ENCODE measurements around the gene SNX22.

The SNX22 gene

GRCh38 chr15:64155802-64156651, 4.5 kb downstream of the SNX22 start:
- no peak overlapping the region for H2BK15ac ChIP-seq (replicated peaks; ENCODE audit: low read depth)
- H3K56ac ChIP-seq (ENCODE audit: low read length), result no peak overlapping the region
- no CpG with 5 or more reads among the region's 15 CpGs for WGBS (ENCODE audit: extremely low coverage, insufficient coverage, low lambda C conversion rate)
- no peak overlapping the region for H3K18ac ChIP-seq (ENCODE audit: low read length)
- H3K23ac ChIP-seq (ENCODE audit: low read length), result no peak overlapping the region
- H3K79me2 ChIP-seq (ENCODE audit: control insufficient read depth, insufficient read depth, low read length), result peaks cover 6% of the 10 kb centered on the region
- no peak overlapping the region for H2BK5ac ChIP-seq (ENCODE audit: low read length)
- no peak overlapping the region for H3K4me3 ChIP-seq (ENCODE audit: low read length)
- no peaks in the 10 kb centered on the region for H3K4me1 ChIP-seq (ENCODE audit: control insufficient read depth, low read depth, low read length)
- H2AK5ac ChIP-seq (ENCODE audit: low read length), result no peak overlapping the region
- no peak overlapping the region for H3K27ac ChIP-seq (ENCODE audit: low read depth, low read length)
- H3K36me3 ChIP-seq (ENCODE audit: control insufficient read depth, insufficient read depth, low read length), result peaks cover 31% of the 10 kb centered on the region
- no peak overlapping the region for H3K9ac ChIP-seq (ENCODE audit: low read length)
- H3K4me2 ChIP-seq (ENCODE audit: low read length), result no peak overlapping the region
- H3K79me1 ChIP-seq (ENCODE audit: low read length), result peaks cover 15% of the 10 kb centered on the region
- no peak for DNase-seq
- no peak overlapping the region for H4K8ac ChIP-seq (ENCODE audit: low read depth, low read length)
- H3K4ac ChIP-seq (ENCODE audit: low read depth, low read length), result no peak overlapping the region
- peaks cover 8% of the 10 kb centered on the region for H3K27me3 ChIP-seq (ENCODE audit: insufficient read depth, low read length, poor library complexity)
- no peak overlapping the region for H2BK120ac ChIP-seq (ENCODE audit: low read depth, low read length)
- no peak overlapping the region for H4K5ac ChIP-seq (ENCODE audit: low read length)

- no peak overlapping the region for H4K8ac ChIP-seq (ENCODE audit: low read depth, low read length)
- H3K4me1 ChIP-seq (ENCODE audit: control insufficient read depth, low read depth, low read length), result peaks cover under 1% of the 10 kb centered on the region
- no peak overlapping the region for H3K56ac ChIP-seq (ENCODE audit: low read length)
- H3K27me3 ChIP-seq (ENCODE audit: insufficient read depth, low read length, poor library complexity), result peaks cover 8% of the 10 kb centered on the region
- no peak for DNase-seq
- no peak overlapping the region for H3K4ac ChIP-seq (ENCODE audit: low read depth, low read length)
- no peak overlapping the region for H2BK120ac ChIP-seq (ENCODE audit: low read depth, low read length)
- H3K4me3 ChIP-seq (ENCODE audit: low read length), result no peak overlapping the region
- H3K79me2 ChIP-seq (ENCODE audit: control insufficient read depth, insufficient read depth, low read length), result peaks cover 9% of the 10 kb centered on the region
- no peak overlapping the region for H3K9ac ChIP-seq (ENCODE audit: low read length)
- H3K27ac ChIP-seq (ENCODE audit: low read depth, low read length), result no peak overlapping the region
- no peak overlapping the region for H3K23ac ChIP-seq (ENCODE audit: low read length)
- no peak overlapping the region for H2BK15ac ChIP-seq (replicated peaks; ENCODE audit: low read depth)
- no peak overlapping the region for H3K4me2 ChIP-seq (ENCODE audit: low read length)
- H4K5ac ChIP-seq (ENCODE audit: low read length), result no peak overlapping the region
- no peak overlapping the region for H2AK5ac ChIP-seq (ENCODE audit: low read length)
- H3K18ac ChIP-seq (ENCODE audit: low read length), result no peak overlapping the region
- H3K36me3 ChIP-seq (ENCODE audit: control insufficient read depth, insufficient read depth, low read length), result peaks cover 31% of the 10 kb centered on the region
- H2BK5ac ChIP-seq (ENCODE audit: low read length), result no peak overlapping the region
- no CpG with 5 or more reads among the region's 16 CpGs for WGBS (ENCODE audit: extremely low coverage, insufficient coverage, low lambda C conversion rate)
- H3K79me1 ChIP-seq (ENCODE audit: low read length), result peaks cover 16% of the 10 kb centered on the region
These were observed 5.3 kb downstream of the SNX22 start for GRCh38 chr15:64156652-64157331.

GRCh38 chr15:64157599-64158125, 6.1 kb downstream of the SNX22 start:
- DNase-seq, result no peak
- no peak overlapping the region for H4K8ac ChIP-seq (ENCODE audit: low read depth, low read length)
- no peak overlapping the region for H2BK120ac ChIP-seq (ENCODE audit: low read depth, low read length)
- H3K79me1 ChIP-seq (ENCODE audit: low read length), result peaks cover 19% of the 10 kb centered on the region
- H3K9ac ChIP-seq (ENCODE audit: low read length), result no peak overlapping the region
- no peak overlapping the region for H3K4ac ChIP-seq (ENCODE audit: low read depth, low read length)
- H2AK5ac ChIP-seq (ENCODE audit: low read length), result no peak overlapping the region
- H3K18ac ChIP-seq (ENCODE audit: low read length), result no peak overlapping the region
- H3K4me1 ChIP-seq (ENCODE audit: control insufficient read depth, low read depth, low read length), result peaks cover 1% of the 10 kb centered on the region
- no peak overlapping the region for H3K4me2 ChIP-seq (ENCODE audit: low read length)
- no peak overlapping the region for H4K5ac ChIP-seq (ENCODE audit: low read length)
- H3K36me3 ChIP-seq (ENCODE audit: control insufficient read depth, insufficient read depth, low read length), result peaks cover 31% of the 10 kb centered on the region
- WGBS (ENCODE audit: extremely low coverage, insufficient coverage, low lambda C conversion rate), result no CpG with 5 or more reads among the region's 1 CpG
- H2BK15ac ChIP-seq (replicated peaks; ENCODE audit: low read depth), result no peak overlapping the region
- H3K56ac ChIP-seq (ENCODE audit: low read length), result no peak overlapping the region
- no peak overlapping the region for H2BK5ac ChIP-seq (ENCODE audit: low read length)
- peaks cover 4% of the 10 kb centered on the region for H3K27me3 ChIP-seq (ENCODE audit: insufficient read depth, low read length, poor library complexity)
- no peak overlapping the region for H3K23ac ChIP-seq (ENCODE audit: low read length)
- H3K27ac ChIP-seq (ENCODE audit: low read depth, low read length), result no peak overlapping the region
- H3K4me3 ChIP-seq (ENCODE audit: low read length), result no peak overlapping the region
- peaks cover 15% of the 10 kb centered on the region for H3K79me2 ChIP-seq (ENCODE audit: control insufficient read depth, insufficient read depth, low read length)

- WGBS (ENCODE audit: extremely low coverage, insufficient coverage, low lambda C conversion rate), result no CpG with 5 or more reads among the region's 11 CpGs
- Histone ChIP-seq H2AK5ac (ENCODE audit: low read length) (no peak overlapping the region), H2BK5ac (ENCODE audit: low read length) (no peak overlapping the region), H3K23ac (ENCODE audit: low read length) (no peak overlapping the region), H3K9ac (ENCODE audit: low read length) (no peak overlapping the region), H3K4me2 (ENCODE audit: low read length) (no peak overlapping the region), H3K36me3 (ENCODE audit: control insufficient read depth, insufficient read depth, low read length) (peaks cover 31% of the 10 kb centered on the region), H3K27me3 (ENCODE audit: insufficient read depth, low read length, poor library complexity) (no peaks in the 10 kb centered on the region), H3K27ac (ENCODE audit: low read depth, low read length) (no peak overlapping the region), H2BK120ac (ENCODE audit: low read depth, low read length) (no peak overlapping the region), H4K8ac (ENCODE audit: low read depth, low read length) (no peak overlapping the region), H3K4me3 (ENCODE audit: low read length) (no peak overlapping the region), H3K56ac (ENCODE audit: low read length) (peak overlapping the region; percentile 52), H2BK15ac (replicated peaks; ENCODE audit: low read depth) (no peak overlapping the region), H3K4ac (ENCODE audit: low read depth, low read length) (no peak overlapping the region), H4K5ac (ENCODE audit: low read length) (no peak overlapping the region), H3K79me2 (ENCODE audit: control insufficient read depth, insufficient read depth, low read length) (peaks cover 15% of the 10 kb centered on the region), H3K4me1 (ENCODE audit: control insufficient read depth, low read depth, low read length) (peaks cover 1% of the 10 kb centered on the region), H3K79me1 (ENCODE audit: low read length) (peaks cover 19% of the 10 kb centered on the region), H3K18ac (ENCODE audit: low read length) (no peak overlapping the region)
- peak; percentile 35 for DNase-seq
These were observed 7.0 kb downstream of the SNX22 start for GRCh38 chr15:64158363-64159134.

GRCh38 chr15:64161688-64162477, 10.4 kb downstream of the SNX22 start:
- Histone ChIP-seq H3K79me1 (ENCODE audit: low read length) (peaks cover 19% of the 10 kb centered on the region), H3K27me3 (ENCODE audit: insufficient read depth, low read length, poor library complexity) (no peaks in the 10 kb centered on the region), H3K4me1 (ENCODE audit: control insufficient read depth, low read depth, low read length) (peaks cover 3% of the 10 kb centered on the region), H4K8ac (ENCODE audit: low read depth, low read length) (no peak overlapping the region), H2BK15ac (replicated peaks; ENCODE audit: low read depth) (no peak overlapping the region), H3K9ac (ENCODE audit: low read length) (peak overlapping the region; percentile 97), H2BK120ac (ENCODE audit: low read depth, low read length) (no peak overlapping the region), H3K4ac (ENCODE audit: low read depth, low read length) (peak overlapping the region; percentile 62), H4K5ac (ENCODE audit: low read length) (no peak overlapping the region), H3K23ac (ENCODE audit: low read length) (no peak overlapping the region), H3K4me2 (ENCODE audit: low read length) (peak overlapping the region; percentile 50), H3K27ac (ENCODE audit: low read depth, low read length) (no peak overlapping the region), H2AK5ac (ENCODE audit: low read length) (no peak overlapping the region), H3K56ac (ENCODE audit: low read length) (peak overlapping the region; percentile 97), H3K36me3 (ENCODE audit: control insufficient read depth, insufficient read depth, low read length) (peaks cover 22% of the 10 kb centered on the region), H3K4me3 (ENCODE audit: low read length) (peak overlapping the region; percentile 98), H2BK5ac (ENCODE audit: low read length) (no peak overlapping the region), H3K79me2 (ENCODE audit: control insufficient read depth, insufficient read depth, low read length) (peaks cover 15% of the 10 kb centered on the region), H3K18ac (ENCODE audit: low read length) (peak overlapping the region; percentile 94)
- WGBS (ENCODE audit: extremely low coverage, insufficient coverage, low lambda C conversion rate), result no CpG with 5 or more reads among the region's 12 CpGs
- DNase-seq, result no peak

Measured in mesendoderm (in vitro differentiated cells).